HPDE6-E6E7 (cell line): ENCODE data around the gene PLA2G4A.

ENCODE experiments used
- DNase-seq: peaks from one replicate; pipeline ENCODE4 v3.0.0; 2011; ENCODE audit warnings: missing footprints; ENCODE audit errors: extremely low spot score

PLA2G4A gene

DNA sequence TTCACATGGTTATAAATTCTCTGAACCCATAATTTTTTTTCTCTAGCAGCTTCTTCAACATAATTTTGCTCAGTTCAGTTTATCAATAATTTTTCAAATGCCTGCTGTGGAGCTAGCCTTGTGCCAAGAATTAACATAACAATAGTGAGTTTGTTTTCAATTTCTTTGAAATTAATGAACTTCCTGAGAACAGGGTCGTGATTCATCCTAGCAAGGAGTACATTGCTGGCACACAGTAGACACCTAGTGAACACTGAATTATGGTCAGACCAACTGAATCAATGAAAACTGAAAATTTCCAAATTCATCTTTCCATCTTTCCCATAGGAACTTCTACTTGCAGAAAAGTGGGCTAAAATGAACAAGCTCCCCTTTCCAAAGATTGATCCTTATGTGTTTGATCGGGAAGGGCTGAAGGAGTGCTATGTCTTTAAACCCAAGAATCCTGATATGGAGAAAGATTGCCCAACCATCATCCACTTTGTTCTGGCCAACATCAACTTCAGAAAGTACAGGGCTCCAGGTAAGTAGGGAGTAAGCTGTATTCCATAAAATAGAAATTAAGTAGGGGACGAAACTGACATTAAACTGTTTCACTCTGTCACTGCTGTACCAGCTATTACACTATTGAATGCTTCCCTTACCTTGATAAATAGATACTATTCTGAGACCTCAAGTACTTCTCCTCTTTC lies 148.7 kb downstream of the PLA2G4A start:
- no peak for DNase-seq

DNA sequence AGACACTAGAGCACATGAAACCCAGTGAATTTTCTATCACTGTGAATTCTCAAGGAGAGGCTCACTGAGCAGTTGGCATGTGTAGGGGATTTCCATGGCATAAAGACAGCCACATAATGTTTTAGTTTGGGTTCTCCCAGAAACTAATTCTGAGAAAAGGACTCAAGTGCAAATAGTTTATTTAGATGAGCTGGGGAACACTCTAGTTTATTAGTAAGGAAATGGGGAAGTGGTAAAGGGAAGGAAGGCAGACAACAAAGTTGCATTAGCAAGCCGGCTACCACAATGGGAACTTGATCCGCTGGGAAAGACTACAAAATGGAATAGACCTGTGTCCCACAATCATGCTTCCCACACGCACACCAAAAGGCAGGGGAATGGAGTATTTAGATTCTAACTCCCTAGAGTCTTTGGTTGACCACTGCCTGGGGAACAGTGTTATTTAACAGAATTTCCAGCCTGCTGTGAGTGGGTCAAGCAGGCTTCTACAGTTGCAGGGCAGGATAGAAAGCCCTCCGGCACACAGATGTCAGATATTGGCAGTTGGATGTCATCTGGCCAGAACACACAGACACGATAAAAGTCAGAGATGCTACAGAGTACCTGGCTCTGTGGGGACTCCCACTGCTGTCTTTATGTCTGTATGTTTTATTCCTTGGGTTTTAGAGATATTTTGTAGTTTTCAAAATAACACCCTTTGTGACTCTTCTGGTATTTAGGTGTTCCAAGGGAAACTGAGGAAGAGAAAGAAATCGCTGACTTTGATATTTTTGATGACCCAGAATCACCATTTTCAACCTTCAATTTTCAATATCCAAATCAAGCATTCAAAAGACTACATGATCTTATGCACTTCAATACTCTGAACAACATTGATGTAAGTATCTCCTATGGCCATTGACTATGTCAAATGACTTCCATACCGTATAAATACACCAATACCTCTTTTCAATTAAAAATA lies 150.1 kb downstream of the PLA2G4A start:
- no peak for DNase-seq

DNA sequence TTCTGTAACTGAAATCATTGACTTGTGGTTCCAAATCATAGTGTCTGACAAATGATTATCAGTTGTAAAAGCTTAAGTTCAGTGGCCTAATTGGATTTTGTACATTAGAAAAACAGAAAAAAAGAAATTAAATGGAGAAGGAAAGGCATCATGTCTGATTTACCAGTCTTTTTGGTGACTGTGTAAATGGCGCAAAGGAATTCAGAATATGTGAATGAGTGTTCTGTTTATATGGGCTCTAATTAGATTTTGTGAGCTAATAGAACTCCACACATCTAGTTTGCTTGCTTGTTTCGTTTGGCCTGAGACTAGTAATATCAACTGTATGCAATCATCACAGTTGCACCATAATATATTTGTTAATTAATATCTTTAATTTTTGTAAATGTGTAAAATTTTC lies 151.7 kb downstream of the PLA2G4A start:
- no peak for DNase-seq

DNA sequence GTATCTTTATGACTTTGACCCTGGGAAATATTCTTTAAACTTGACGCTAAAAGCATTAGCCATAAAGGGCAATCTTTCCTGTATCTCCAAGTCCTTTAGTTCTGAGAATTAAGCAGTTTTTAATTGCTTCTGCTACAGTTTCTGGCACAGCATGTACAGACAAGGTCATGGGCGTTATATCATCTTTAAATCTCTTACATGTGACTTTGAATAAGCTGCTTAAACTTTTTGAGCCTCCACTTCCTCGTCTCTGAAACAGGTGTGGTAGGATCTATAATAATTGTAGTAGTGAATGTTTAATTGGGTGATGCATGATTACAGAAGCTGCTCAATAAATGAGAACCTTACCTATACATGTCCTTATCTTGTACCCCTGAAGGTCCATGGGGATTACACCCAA lies 153.4 kb downstream of the PLA2G4A start:
- no peak for DNase-seq

DNA sequence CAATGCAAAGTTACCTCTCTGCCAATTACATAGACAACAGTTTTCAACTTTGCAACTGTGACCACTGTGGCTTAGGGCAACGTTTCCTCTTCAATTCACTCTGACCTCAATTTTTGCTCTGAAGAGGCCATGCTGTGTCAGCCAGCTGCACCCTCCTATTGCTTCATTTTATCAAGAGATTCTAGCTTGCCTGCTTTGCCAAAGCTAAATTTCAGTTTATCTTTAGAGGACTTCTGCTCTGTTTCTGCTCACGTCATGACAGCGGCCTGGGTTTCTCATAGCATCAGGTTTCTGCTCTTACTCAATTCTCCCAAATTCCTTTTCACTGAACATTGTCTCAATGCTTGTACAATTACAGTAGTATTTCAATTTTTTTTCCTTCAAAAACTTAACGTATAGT lies 154.6 kb downstream of the PLA2G4A start:
- DNase-seq, result no peak

DNA sequence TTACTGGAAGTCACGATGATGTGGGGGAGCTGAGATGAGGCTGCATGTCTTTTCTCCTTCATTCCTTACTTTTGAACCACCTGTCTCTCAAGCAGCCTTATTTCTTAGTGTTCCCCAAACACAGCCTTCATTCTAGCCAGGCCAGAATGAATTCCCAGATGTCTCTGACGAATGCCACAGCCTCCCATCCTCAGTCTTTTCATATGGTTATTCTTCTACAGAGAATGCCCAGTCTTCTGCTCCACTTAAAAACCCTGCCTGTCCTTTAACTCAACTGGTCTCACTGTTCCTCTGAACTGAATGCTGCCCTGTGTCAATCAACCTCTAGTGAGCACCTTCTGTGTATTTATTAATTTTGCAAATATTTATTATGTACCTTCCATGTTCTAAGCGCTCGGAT lies 156.2 kb downstream of the PLA2G4A start:
- DNase-seq, result no peak

DNA sequence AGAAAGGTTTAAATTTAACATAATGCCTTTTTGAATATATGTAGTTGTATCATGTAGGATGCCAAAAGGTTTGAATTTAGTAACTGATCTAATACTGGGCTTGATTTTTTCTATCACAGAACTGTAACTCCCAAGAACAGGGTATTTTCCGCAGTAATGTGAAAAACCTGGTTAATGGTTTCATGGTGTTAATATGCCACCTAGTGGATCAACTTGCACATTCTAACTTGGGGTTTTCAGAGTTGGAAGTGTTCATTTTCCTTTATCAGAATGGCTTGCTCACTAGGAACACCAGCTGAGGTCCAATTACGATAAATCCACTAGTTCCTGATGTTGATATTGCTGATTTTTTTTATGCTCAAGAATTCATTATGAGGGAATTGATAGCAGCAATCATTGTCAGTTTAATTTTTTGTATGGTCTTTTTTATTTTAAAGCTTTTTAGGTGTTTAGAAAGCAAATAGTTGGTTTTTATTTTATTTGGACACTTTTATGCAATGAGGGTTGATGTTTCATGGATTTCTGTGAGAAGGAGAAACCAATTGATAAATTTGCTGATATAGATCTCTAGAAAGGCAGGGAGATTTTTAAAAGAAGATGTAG lies 157.2 kb downstream of the PLA2G4A start:
- DNase-seq, result peak; percentile 22

DNA sequence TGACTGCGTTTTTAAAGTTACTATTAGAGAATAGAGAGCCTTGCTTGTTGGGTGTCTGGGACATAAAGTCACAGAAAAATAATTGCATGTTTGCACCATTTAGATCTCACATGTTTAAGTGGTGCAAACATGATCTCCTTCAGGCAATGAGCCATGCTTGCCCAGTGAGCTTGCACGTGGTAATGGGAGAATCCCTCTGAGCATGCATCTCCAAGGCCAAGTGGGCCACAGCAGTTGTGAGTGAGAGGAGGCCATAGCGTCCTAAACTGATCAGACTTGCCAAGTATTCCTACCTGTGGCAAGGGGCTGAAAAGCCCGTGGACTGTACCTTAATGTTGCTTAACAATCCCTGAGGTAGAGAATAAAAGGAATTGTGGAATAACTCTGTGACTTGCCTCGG lies 158.3 kb downstream of the PLA2G4A start:
- DNase-seq, result no peak

DNA sequence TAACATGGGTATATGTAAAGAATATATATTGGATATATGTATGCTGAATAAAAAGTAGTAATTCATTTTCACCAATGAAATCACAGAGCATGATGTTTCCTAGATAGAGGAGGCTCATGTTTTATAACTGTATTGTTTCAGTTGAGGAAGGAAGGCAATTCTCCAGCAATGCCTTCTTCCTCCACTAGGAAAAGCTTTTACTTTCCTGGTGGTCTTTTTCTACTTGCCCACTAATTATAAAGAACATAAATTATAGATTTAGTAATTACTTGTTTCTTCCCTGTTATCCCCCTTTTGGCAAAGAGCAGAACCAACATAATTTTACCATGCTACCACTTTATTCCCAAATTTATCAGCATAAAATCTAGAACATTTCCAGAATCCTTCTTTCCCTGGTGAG lies 159.0 kb downstream of the PLA2G4A start:
- DNase-seq, result no peak

DNA sequence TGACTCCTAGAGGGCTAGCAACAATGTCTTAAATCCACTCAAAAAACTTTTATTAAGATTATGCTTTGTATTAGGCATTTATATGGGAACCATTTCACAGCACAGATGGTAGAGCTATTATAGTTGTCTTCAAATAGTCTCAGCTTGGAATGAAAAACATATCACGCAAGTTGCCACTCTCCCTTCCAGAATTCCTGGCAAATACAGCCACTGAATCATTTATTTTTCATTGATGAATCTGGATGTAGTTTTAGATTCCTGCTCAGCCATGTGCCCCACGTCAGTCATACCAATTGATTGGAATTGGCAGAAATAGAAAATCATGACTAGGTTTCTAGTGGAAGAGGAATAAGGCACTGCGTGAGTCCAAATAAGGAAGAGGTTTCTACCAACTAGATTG lies 165.2 kb downstream of the PLA2G4A start:
- no peak for DNase-seq

DNA sequence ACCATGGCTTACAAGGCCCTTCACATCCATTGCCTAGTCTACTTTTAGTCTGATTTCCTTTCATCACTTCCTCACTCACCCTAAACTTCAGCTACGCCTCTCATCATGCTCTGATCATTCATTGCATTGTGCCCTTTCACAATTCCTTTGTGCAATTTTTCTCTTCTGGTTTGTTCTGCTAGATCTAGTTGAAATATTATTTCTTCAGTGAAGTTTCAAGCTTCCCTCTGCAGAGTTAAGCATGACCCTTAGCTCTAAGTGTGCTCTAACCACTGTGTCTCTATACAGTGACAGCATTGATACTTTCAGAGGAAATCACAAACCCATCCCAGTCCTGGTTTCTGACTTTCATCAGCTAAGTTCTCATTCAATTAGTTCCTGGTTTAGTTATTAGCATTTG lies 166.1 kb downstream of the PLA2G4A start:
- DNase-seq, result no peak

DNA sequence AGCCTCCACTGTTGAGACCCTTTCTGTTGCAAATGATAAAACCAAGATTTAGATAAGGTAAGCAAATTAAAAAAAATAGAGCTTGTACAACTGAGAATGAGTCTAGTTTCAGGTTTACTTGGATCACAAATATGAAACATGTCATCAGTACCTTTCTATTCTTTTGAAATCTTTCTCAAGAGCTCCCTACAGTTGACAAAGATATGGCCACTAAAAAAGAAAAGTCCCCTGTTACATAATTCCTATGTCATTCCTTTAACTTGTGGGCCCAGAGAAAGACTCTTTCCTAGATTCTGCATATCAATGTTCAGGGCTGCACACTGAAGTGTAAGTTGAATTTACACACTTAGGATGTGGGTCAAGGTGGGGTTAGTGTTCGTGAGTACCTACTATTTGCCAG lies 168.1 kb downstream of the PLA2G4A start:
- no peak for DNase-seq

DNA sequence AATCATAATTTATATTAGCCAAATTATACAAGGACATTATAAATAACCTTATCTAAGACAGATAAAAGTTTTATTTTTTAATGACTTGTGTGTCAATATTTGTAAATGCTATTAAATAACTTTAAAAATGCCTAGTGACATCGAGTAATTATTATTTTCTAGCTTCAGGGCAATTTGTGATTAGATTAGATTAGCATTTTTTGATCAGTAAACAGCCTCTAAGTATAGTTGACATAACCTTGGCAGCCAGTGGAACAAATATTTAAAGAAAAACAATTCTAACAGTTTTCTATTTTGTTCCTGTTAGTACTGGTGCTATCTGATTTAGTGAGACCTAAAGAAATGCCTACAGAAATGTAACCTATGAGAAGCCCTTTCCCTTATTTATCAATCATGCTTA lies 169.1 kb downstream of the PLA2G4A start:
- no peak for DNase-seq

DNA sequence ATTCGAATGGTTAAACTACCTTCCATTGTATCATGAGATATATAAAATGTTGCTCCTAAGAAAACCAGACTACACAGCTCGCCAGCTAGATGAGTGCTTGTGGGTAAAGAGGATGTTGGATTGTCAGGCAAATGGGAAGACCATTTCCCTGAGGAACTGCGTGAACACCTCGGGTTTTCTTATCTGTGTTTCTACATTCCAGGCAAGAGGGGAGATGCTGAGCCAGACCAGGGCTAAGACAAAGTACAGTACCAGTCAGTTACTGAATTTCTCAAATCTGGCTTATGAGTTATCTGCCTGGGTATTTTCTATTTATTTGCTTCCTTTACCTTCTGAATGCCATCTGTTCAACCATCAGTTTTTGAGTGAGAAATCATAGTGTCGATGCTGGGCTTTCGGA lies 170.8 kb downstream of the PLA2G4A start:
- no peak for DNase-seq

DNA sequence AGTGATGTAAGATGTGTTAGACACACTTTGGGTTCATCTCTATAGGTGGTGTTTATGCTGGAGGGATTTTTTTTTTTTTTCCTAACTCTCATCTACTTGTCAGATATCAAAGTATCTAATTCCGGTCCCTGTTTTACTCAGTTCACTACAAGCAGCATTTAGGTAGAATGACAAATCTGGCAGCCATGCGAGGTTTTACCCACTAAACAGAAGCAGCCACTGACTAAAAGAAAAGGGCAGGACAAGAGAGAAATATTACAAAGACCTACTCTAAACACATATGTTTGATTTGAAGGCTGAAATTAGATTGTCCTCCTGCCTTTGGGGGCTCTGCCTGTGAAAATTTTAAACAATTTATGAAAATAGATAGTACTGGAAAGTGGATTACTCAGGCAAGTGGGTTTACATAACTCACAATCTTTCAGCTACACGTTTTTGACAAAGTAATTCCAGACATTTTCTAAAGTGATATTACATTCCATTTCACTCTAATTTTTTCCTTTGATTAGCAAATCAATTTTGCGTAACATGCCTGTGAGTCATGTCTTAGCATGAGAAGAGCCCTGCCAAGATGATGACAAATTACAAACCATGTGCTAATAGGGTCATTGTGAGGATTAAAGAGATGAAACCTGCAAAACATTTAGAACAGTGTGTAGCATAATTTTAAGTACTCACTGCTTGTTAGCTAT lies 172.6 kb downstream of the PLA2G4A start:
- peak; percentile 41 for DNase-seq

DNA sequence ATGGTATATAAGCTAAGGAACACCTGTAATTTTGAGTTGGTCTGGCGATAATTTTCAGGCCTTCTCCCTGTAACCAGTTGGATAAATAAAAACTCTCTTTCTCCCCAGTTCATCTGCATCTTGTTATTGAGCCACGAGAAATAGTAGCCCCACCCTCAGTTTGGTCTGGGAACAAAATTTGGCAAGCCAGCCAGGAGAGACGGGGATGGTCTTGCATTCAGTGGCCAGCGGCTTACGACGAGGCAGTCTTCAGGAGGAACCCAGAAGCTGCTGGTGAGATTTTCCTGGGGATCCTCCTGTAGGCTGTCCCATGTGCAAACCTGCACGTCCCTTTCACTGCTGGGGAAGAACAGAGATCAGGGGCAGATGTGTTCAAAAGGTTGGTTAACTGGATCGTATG lies 174.6 kb downstream of the PLA2G4A start:
- no peak for DNase-seq

DNA sequence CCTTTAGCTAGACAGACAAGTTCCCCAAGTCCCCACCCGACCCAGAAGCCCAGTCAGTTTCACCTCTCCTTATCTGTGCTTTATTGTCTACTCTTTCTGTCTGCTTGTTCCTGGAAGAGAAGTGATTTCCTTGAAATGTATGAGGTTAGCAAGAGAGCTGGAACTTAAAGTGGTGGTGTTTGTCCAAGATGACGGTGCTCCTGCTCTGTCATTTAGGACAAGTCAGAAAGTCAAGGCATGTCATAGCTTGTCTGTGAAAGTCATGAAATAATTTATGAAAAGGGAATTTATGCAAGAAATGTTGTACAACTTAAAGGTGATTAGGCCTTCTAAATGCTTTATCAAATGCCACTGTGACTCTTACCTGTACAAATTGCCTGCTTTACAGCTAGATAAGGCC lies 178.1 kb downstream of the PLA2G4A start:
- no peak for DNase-seq

DNA sequence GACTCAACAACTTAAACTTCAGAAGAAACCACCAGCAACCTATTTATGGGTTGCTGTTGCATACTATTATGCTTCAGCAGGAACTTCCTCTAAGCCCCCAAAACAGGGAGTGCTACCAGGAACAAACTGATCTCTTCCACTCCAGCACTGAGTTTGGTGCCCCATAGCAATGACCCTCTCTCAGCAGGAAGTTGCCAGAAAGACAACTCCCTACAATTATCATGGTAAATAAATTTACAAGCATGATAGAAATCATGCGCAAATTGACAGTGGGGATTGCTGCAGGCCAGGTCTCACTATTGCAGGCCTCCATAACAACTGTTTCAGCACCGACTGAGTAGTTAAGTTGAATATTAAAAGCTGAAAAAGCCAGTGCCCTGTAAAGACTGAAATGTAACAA lies 180.6 kb downstream of the PLA2G4A start:
- DNase-seq, result no peak

DNA sequence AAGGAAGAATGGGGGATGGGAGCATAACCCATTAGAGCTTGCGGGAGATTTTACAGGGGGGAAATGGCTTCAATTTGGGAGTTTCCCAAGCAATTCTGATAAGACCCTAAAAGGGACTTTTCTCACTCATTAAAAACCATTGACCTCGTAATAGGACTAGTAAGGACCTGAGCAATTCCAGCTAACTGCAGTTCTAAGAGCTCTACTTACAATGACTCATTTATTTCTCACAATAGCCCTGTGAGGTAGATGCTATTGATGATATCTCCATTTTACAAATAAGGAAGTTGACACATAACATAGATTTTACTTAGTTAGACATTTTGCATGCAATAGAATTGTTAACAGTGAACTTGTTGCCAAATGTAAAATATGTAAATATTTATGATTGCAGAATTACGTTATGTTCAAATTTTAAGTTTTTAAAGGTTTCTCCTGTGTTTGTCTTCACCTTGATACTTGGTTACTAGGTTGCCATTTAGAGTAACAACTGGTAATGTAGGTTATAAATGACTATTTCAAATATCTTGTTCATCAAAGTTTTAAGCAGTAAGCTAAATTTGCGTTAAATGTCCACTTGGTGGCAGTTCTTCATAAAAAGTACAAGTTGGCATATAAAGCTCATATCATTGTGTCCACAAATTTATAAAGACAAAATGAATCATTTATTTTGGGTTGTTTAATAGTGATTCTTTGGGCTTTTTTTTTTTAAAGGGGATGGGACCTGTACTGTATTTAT lies 182.0 kb downstream of the PLA2G4A start:
- DNase-seq, result no peak

DNA sequence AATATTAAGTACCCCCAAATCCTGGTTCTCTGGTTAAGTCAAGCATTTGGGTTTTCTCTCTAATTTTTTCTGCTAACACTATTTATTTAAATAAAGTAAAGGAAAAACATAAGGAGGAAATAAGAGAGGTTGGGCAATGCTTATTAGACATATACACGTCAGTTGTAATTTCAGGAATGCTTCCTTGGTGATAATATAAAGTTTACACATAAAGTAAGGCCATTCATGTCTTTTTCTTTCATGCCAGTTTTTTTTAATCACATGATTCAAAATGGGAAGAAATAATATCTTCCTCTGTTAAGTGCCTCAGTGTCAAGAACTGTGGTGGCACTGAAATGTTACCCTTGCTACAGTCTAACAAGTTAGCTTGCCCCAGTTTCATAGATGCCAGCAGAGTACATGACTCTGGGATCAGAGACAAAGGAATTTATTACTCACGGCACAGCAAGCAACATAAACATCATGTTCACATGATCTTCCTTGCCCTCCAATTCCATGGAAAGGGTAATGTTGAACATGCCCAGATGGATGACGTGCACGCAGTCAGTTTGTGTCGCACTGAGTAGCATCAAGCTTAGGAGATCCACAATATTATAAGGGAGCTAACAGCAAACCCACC lies 184.9 kb downstream of the PLA2G4A start:
- no peak for DNase-seq

DNA sequence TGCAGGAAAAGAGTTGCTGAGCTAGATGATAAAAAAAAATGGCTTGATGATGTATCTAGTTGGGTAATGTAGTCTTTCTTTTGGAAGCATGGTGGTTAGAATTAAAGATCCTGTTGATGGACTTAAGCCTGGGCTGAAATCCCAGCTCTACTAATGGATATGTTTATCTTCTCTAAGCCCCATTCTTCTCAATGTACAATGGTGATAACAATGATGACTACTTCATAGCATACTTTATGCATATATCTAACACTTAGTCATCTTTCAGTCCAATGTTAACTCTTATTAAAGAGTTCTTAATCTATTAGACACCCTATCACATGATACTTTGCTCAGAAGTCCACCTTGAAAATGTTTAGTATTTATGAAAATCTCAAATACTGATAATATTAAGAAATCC lies 189.5 kb downstream of the PLA2G4A start:
- DNase-seq, result no peak
